ENCODE measurements around the gene DNAAF1. TPM values are rescaled to one million over a fixed set of nuclear protein-coding genes. Genes with fewer than 3 reads are reported as not detected.

The DNAAF1 gene
- total and polyA plus RNA-seq, 2 of the 8 experiments (the other 6 are each of a cell fraction or from before 2014, with no cell fraction given): 0.09 to 0.15 TPM

DNA sequence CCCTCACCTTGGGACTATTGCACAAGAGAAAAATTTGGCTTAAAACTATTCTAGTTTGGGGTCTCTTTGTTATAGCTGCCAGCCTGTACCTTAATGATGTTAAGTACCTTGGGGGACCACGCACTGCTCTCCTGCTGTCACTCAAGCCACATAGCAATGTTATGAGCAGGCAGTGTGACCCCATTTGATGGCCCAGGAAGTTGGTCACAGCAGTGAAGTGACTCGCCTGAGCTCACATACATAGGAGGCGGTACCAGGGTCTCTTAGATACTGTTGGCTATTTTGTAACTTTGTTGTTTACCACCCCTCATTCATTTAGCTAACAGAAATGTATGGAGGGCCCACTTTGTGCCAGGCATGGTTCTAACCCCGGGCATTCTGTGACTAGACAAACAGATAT, 78.3 kb downstream of the DNAAF1 start:
- H3K18ac ChIP-seq (ENCODE audit: extremely low read depth, low read length): no peak overlapping the region
- no peak for TF ChIP-seq HDAC2 (IDR thresholded peaks at IDR 0.05; ENCODE audit: borderline replicate concordance in 1 of 2, low read depth in 2 of 2, low read length in 2 of 2)
- no peak for TF ChIP-seq POLR2AphosphoS5 (IDR thresholded peaks at IDR 0.05; ENCODE audit: low read depth, low read length)
- TF ChIP-seq RFX5 (IDR thresholded peaks at IDR 0.05; ENCODE audit: borderline replicate concordance, low read depth, low read length): no peak
- no peak for TF ChIP-seq USF2 (IDR thresholded peaks at IDR 0.05; ENCODE audit: low read length)
- TF ChIP-seq SP4 (IDR thresholded peaks at IDR 0.05; ENCODE audit: low read length): no peak
- TF ChIP-seq CEBPB (IDR thresholded peaks at IDR 0.05; ENCODE audit: low read depth, low read length): no peak
- TF ChIP-seq SUZ12 (IDR thresholded peaks at IDR 0.05; ENCODE audit: low read length): no peak
- no peak for TF ChIP-seq KDM5A (IDR thresholded peaks at IDR 0.05; ENCODE audit: low read length)
- no peak for TF ChIP-seq SP2 (IDR thresholded peaks at IDR 0.05; ENCODE audit: low read length)
- TF ChIP-seq CREB1 (IDR thresholded peaks at IDR 0.05): no peak
- TF ChIP-seq BRCA1 (IDR thresholded peaks at IDR 0.05; ENCODE audit: low read depth, low read length): no peak
- TF ChIP-seq GTF2F1 (IDR thresholded peaks at IDR 0.05; ENCODE audit: borderline replicate concordance, low read depth, low read length): no peak
- no peak for TF ChIP-seq MAFK (IDR thresholded peaks at IDR 0.05; ENCODE audit: low read depth, low read length)
- no peak for TF ChIP-seq NANOG (IDR thresholded peaks at IDR 0.05; ENCODE audit: insufficient read depth, low read depth, low read length, poor library complexity, severe bottlenecking)
- no peak overlapping the region for H4K5ac ChIP-seq (ENCODE audit: insufficient read length, low read depth, low read length)
- H3K9me3 ChIP-seq (ENCODE audit: insufficient read depth in 2 of 2, low read depth in 1 of 2, low read length in 1 of 2): no peaks in the 10 kb centered on the region
- no peaks in the 10 kb centered on the region for H3K27me3 ChIP-seq (replicated peaks in 1 of 4; ENCODE audit: control insufficient read depth in 3 of 4, extremely low read depth in 1 of 4, insufficient read depth in 3 of 4, low read length in 3 of 4)
- no peak overlapping the region for H2BK120ac ChIP-seq (replicated peaks; ENCODE audit: low read depth, low read length)
- POLR2A ChIA-PET (ENCODE audit: partially characterized antibody): no interaction called here
- H3K56ac ChIP-seq (replicated peaks; ENCODE audit: insufficient read length, low read depth, low read length): no peak overlapping the region
- no peak overlapping the region for H3K4me3 ChIP-seq (ENCODE audit: extremely low read depth in 1 of 4, insufficient read depth in 2 of 4, low read depth in 3 of 4, low read length in 4 of 4)
- H3K23ac ChIP-seq (ENCODE audit: insufficient read length): no peak overlapping the region
- H3K23me2 ChIP-seq (ENCODE audit: low read depth, low read length): no peaks in the 10 kb centered on the region
- H4K91ac ChIP-seq (replicated peaks; ENCODE audit: insufficient read length, low read length): no peak overlapping the region
- H3K4me2 ChIP-seq (ENCODE audit: insufficient read depth in 1 of 2, low read depth in 2 of 2, low read length in 2 of 2): no peak overlapping the region
- CTCF ChIA-PET (ENCODE audit: partially characterized antibody): interaction anchor here (2.0 kb wide), 1 partner anchor 155 kb away, joined by 4 read pairs; no protein-coding TSS in a partner anchor
- H3K4me1 ChIP-seq (replicated peaks in 1 of 4; ENCODE audit: control insufficient read depth in 3 of 4, insufficient read depth in 4 of 4, low read length in 3 of 4): peaks cover 0 to 8% (median 6%) of the 10 kb centered on the region in 4 experiments; a peak in 6 of 7 replicates
- H2BK12ac ChIP-seq (ENCODE audit: low read depth, low read length): no peak overlapping the region
- no peaks in the 10 kb centered on the region for H3K79me2 ChIP-seq (ENCODE audit: control insufficient read depth in 1 of 2, insufficient read depth in 2 of 2, low read length in 2 of 2)
- FAIRE-seq (no peak), DNase-seq (ENCODE audit: low read depth in 1 of 2, low spot score in 2 of 2) (no peak)
- no peaks in the 10 kb centered on the region for H3K36me3 ChIP-seq (ENCODE audit: control insufficient read depth in 2 of 4, insufficient read depth in 4 of 4, low read length in 3 of 4)
- H3K79me1 ChIP-seq (ENCODE audit: low read depth, low read length): no peaks in the 10 kb centered on the region
- no peak overlapping the region for H2AK5ac ChIP-seq (ENCODE audit: low read depth, low read length)
- no peak overlapping the region for H2BK20ac ChIP-seq (ENCODE audit: low read length)
- H3K14ac ChIP-seq (ENCODE audit: insufficient read length): no peak overlapping the region
- no peak overlapping the region for H2AFZ ChIP-seq (ENCODE audit: low read length)
- H2BK15ac ChIP-seq (ENCODE audit: low read length): no peak overlapping the region
- no peak overlapping the region; the same call in 1 of the 2 replicates for H4K8ac ChIP-seq (ENCODE audit: extremely low read depth, insufficient read depth, low read length)
- H2BK5ac ChIP-seq (ENCODE audit: low read depth, low read length): no peak overlapping the region
- no peak overlapping the region for H3K4ac ChIP-seq (replicated peaks; ENCODE audit: insufficient read length, low read depth, low read length)
- no peak overlapping the region for H3K27ac ChIP-seq (ENCODE audit: low read depth, low read length)
- no peaks in the 10 kb centered on the region for H4K20me1 ChIP-seq (replicated peaks in 1 of 2; ENCODE audit: control insufficient read depth in 1 of 2, insufficient read depth in 2 of 2, low read length in 2 of 2)
- 85% methylated on average over 4 of the region's 4 CpGs; no CpG with 5 or more reads in 1 of the 2 experiments for WGBS, 2 experiments (ENCODE audit: extremely low coverage in 1 of 2, insufficient coverage in 1 of 2, insufficient read length in 1 of 2, insufficient replicate concordance in 2 of 2, low coverage in 1 of 2, low lambda C conversion rate in 2 of 2, missing lambda C conversion rate in 1 of 2)
- no peak overlapping the region for H3K9ac ChIP-seq (replicated peaks in 1 of 4; ENCODE audit: extremely low read depth in 1 of 4, low read depth in 3 of 4, low read length in 3 of 4)

Measured in H1 (cell line).